Stimulated activated naive CD8-positive, alpha-beta T cell treated with anti-CD3 and anti-CD28 coated beads, Interleukin-15, Interleukin-2, amounts not matched to agents 100 ng/mL and 50 ng/mL, for 24 hours (primary cell): Measurements from ENCODE around the gene TRIM9.
"Not testable (repeated sequence)": the region's sequence is repeated elsewhere in the genome, so short reads cannot be mapped to it uniquely, and the experiment has no call there.

Experiments used
- H3K27ac Mint-ChIP-seq: one replicate; pipeline ENCODE4 v1.8.0; 2021; ENCODE audit warnings: mild to moderate bottlenecking, mixed read lengths
- H3K27me3 Mint-ChIP-seq: one replicate; pipeline ENCODE4 v1.8.0; 2021; ENCODE audit warnings: mixed read lengths
- H3K36me3 Mint-ChIP-seq: one replicate; pipeline ENCODE4 v1.8.0; 2021; ENCODE audit warnings: low read depth, mixed read lengths
- H3K4me1 Mint-ChIP-seq: one replicate; pipeline ENCODE4 v1.8.0; 2021; ENCODE audit warnings: low read depth, mixed read lengths
- H3K4me3 Mint-ChIP-seq: one replicate; pipeline ENCODE4 v1.8.0; 2021; ENCODE audit warnings: mild to moderate bottlenecking, mixed read lengths
- H3K9me3 Mint-ChIP-seq: one replicate; pipeline ENCODE4 v1.8.0; 2021; ENCODE audit warnings: mixed read lengths

The TRIM9 gene

DNA sequence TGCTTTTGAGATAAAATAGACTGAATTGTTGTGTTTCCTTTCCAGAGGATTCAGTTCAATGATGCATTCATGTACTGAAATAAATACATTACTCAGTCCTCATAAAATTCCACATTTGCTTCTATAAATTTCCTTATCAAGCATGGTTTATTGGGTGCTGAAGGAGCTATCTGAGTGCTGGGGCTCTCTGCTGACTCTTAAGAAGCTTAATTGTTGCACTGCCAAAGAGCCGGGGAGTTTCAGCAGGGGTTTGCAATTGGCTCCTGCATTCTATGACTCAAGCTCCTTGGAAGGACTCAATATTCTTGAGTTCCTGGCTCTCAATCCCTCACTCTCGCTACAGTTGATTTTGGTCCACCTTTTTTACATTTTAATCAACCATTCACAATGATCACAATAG is 80.8 kb downstream of the TRIM9 start:
- no peaks in the 10 kb centered on the region for H3K4me1 Mint-ChIP-seq
- no peaks in the 10 kb centered on the region for H3K27me3 Mint-ChIP-seq
- no peak overlapping the region for H3K27ac Mint-ChIP-seq
- H3K9me3 Mint-ChIP-seq: no peaks in the 10 kb centered on the region
- no peaks in the 10 kb centered on the region for H3K36me3 Mint-ChIP-seq
- H3K4me3 Mint-ChIP-seq: no peak overlapping the region

DNA sequence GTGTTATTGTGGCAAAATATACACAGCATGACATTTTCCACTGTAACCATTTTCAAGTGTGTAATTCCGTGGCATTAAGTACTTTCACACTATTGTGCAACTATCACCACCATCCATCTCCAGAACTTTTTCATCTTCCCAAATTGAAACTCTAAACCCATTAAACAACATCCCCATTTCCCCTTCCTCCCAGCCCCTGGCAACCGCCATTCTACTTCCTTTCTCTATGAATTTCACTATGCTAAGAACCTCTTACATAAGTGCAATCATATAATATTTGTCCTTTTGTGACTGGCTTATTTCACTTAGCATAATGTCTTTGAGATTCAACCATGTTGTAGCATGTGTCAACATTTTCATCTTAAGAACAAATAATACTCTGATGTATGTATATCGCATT is 82.8 kb downstream of the TRIM9 start:
- H3K27me3 Mint-ChIP-seq: no peaks in the 10 kb centered on the region
- no peak overlapping the region for H3K27ac Mint-ChIP-seq
- H3K36me3 Mint-ChIP-seq: no peaks in the 10 kb centered on the region
- peaks cover 7% of the 10 kb centered on the region for H3K4me1 Mint-ChIP-seq
- no peaks in the 10 kb centered on the region for H3K9me3 Mint-ChIP-seq
- H3K4me3 Mint-ChIP-seq: no peak overlapping the region

DNA sequence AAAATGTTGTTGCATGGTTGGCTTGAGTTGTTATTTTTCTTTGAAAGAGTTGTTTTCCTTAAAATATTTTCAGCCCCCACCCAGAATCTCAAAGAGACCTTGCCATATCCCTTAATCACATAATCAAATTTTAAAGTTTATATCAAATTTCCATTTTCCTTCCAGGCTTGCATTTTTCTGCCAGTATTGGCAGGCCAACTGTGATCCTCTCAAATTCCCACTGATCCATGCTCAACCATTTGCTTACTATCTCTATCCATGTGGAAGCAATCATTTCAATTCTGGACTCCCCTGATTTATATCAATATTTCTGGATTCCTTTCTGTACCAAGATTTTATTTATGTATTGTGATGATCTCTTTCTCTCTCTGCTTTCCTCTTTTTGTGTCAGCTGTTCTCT is 86.5 kb downstream of the TRIM9 start:
- H3K27me3 Mint-ChIP-seq: no peaks in the 10 kb centered on the region
- peaks cover 18% of the 10 kb centered on the region for H3K4me1 Mint-ChIP-seq
- no peak overlapping the region for H3K4me3 Mint-ChIP-seq
- H3K27ac Mint-ChIP-seq: no peak overlapping the region
- H3K9me3 Mint-ChIP-seq: no peaks in the 10 kb centered on the region
- no peaks in the 10 kb centered on the region for H3K36me3 Mint-ChIP-seq

DNA sequence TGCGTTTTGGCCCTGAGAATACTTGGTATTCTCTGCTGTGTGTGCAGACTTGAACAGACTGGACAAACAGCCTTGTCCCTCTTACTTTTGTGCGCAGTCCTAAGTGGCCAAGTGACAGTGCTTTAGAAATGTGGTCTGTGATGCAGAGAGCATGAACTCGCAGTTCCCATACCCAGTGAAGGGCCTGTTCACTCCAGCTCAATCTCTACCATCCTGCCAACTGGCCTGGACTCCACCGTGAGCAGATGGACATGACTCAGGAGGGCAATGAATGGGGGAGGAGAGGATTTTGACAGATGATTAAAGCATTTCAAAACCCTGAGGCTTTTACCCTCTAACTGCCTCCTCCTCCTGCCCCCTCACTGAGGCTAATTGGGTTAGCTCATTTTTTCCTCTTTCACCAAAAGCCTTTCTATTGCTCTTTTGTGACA is 88.1 kb downstream of the TRIM9 start:
- H3K27ac Mint-ChIP-seq: peak overlapping the region; percentile 37
- H3K36me3 Mint-ChIP-seq: no peaks in the 10 kb centered on the region
- no peaks in the 10 kb centered on the region for H3K27me3 Mint-ChIP-seq
- H3K4me3 Mint-ChIP-seq: no peak overlapping the region
- no peaks in the 10 kb centered on the region for H3K9me3 Mint-ChIP-seq
- peaks cover 18% of the 10 kb centered on the region for H3K4me1 Mint-ChIP-seq

DNA sequence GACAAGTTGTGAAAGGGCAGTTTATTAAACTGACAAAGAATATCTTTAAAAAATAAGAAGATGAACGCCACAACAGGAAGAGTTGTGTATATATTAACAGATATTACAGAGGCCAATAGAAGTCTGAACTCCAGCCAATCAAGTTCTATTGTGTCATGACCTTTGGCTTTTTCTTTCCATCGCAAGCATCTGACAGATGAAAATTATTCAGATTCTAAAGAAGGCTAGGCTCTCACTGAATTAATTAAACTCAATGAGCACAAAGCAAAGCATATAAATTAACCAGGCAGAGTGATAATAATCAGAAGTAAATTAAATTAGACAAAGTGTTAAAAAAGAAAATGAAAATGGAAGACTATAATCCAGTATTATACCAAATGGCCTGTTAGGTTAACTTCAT is 88.6 kb downstream of the TRIM9 start:
- no peaks in the 10 kb centered on the region for H3K9me3 Mint-ChIP-seq
- H3K27ac Mint-ChIP-seq: peak overlapping the region; percentile 37
- no peaks in the 10 kb centered on the region for H3K36me3 Mint-ChIP-seq
- H3K27me3 Mint-ChIP-seq: no peaks in the 10 kb centered on the region
- no peak overlapping the region for H3K4me3 Mint-ChIP-seq
- H3K4me1 Mint-ChIP-seq: peaks cover 18% of the 10 kb centered on the region

DNA sequence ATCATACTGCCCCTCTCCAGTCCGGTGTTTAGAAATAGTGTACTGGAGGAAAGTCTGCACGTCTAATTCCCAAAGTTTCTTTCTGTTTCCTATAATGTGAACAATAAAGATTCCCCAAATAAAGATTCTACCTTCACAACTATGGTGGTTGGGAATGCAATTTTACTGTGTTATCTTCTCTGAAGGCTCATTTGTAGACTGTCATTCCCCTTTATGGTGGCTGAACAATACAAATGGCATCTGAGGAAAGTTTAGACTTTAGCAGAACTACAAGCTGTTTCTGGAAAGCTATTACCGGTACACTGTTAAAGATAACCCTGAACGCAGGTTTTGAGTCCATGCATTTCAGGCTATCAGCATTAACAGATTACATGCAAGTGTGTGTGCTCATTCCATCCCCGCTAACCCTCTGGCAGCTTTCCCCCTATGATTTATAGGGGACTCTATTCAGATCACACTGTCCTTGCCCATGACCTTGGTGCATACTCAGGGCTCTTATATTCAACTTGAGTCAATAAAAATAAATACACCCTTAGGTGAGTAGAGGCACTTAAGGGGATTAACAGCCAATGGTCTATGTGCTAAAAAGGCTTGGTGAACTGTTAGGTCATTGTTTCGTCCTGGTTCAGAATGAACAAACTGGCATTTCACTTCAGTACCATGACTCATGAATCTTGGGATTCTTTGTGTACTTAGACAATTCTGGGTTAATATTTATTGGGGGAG is 89.9 kb downstream of the TRIM9 start:
- H3K4me3 Mint-ChIP-seq: no peak overlapping the region
- H3K9me3 Mint-ChIP-seq: no peaks in the 10 kb centered on the region

DNA sequence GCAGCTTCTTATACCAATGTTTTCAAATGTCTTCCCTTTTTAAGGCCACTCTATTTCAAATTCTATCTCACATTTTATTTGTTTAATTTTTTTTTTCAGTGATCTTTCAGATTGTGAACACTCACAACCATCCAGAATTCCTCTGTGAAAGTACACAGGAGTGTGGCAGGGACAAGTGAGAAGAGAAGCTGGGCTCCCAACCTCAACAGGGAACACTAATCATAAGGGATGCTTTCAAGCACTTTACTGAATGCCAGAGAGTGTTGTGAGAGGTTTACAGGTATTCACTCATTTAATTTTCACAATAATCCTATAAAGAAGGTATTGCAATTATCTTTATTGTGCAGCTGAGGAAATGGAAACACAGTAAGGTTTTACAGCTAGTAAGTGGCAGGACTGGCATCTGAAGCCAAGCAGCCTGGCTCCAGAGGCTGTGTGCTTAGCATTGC is 90.5 kb downstream of the TRIM9 start:
- Mint-ChIP-seq H3K27me3 (no peaks in the 10 kb centered on the region), H3K4me3 (no peak overlapping the region), H3K27ac (no peak overlapping the region), H3K9me3 (no peaks in the 10 kb centered on the region), H3K4me1 (peaks cover 18% of the 10 kb centered on the region), H3K36me3 (no peaks in the 10 kb centered on the region)

More for the DNA sequence above, 89.9 kb downstream of the TRIM9 start:
- H3K27ac Mint-ChIP-seq: no peak overlapping the region
- no peaks in the 10 kb centered on the region for H3K36me3 Mint-ChIP-seq
- H3K27me3 Mint-ChIP-seq: no peaks in the 10 kb centered on the region
- peaks cover 18% of the 10 kb centered on the region for H3K4me1 Mint-ChIP-seq

DNA sequence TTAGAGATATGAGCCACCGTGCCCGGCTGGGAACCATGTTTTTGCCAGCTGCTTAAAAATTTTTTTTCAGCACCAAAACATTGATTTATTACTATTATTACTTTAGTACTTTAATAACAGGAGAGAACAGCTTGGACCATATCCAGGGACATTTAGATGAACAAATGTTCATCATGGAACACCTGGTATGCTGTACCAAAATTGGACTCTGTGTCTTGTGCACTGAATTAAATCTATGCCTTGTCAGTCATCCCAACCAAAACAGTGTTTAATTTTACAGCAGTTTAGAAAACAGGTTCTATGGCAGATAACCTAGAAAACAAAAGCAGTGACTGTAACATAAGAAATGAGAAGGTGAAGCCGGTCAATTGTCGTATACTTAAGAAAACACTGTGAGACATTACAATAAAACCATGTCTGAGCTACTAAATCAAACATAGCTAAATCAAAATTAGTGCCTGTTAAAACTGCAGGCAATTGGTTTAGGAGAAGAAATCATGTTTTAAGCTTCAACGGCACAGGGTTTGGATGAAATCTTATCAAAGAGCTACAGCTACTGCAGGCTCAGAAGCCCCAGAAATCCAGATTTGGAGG is 92.4 kb downstream of the TRIM9 start:
- no peak overlapping the region for H3K27ac Mint-ChIP-seq
- H3K27me3 Mint-ChIP-seq: no peaks in the 10 kb centered on the region
- no peak overlapping the region for H3K4me3 Mint-ChIP-seq
- no peaks in the 10 kb centered on the region for H3K36me3 Mint-ChIP-seq
- peaks cover 15% of the 10 kb centered on the region for H3K4me1 Mint-ChIP-seq
- no peaks in the 10 kb centered on the region for H3K9me3 Mint-ChIP-seq

DNA sequence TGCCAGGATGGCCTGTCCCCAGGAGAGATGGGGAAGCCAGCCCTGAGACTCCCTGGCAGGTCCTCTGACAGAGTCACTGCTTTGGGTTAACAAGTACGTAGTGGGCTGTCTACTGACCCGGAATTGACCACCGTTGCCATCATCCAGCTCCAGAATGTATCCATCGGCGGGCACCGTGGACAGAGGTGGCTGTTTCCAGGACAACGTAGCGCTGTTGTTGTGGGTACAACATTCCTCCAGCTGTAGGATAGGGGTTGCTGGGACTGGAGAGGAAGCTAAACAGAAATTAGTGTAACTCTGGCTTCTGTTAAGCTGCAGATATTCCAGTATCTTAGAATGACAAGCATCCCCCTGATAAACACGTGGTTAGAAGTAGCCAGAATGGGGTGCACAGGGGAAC is 94.3 kb downstream of the TRIM9 start:
- H3K27ac Mint-ChIP-seq: no peak overlapping the region
- no peak overlapping the region for H3K4me3 Mint-ChIP-seq
- H3K9me3 Mint-ChIP-seq: no peaks in the 10 kb centered on the region
- H3K36me3 Mint-ChIP-seq: no peaks in the 10 kb centered on the region
- no peaks in the 10 kb centered on the region for H3K27me3 Mint-ChIP-seq
- H3K4me1 Mint-ChIP-seq: no peaks in the 10 kb centered on the region

DNA sequence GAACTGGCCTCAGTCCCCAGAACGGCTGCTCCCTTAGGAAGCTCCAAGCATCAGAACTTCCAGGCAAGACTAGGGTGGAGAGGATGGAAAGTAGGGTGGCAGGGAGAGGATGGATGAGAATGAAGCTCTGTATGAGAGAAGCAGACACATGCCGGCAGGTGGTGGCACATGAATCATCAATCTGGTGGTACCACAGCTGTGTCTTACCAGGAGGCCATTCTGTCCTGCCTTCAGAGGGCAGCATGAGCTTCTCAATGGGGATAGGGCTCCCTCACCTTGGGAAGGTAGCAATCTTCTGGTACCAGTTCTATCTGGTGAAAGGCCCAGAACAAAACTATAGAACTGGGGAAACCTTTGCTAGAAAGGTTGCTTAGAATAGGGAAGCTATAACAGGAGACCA is 95.2 kb downstream of the TRIM9 start:
- Mint-ChIP-seq H3K27ac (no peak overlapping the region), H3K9me3 (no peaks in the 10 kb centered on the region), H3K4me3 (no peak overlapping the region), H3K27me3 (no peaks in the 10 kb centered on the region), H3K36me3 (no peaks in the 10 kb centered on the region), H3K4me1 (no peaks in the 10 kb centered on the region)

DNA sequence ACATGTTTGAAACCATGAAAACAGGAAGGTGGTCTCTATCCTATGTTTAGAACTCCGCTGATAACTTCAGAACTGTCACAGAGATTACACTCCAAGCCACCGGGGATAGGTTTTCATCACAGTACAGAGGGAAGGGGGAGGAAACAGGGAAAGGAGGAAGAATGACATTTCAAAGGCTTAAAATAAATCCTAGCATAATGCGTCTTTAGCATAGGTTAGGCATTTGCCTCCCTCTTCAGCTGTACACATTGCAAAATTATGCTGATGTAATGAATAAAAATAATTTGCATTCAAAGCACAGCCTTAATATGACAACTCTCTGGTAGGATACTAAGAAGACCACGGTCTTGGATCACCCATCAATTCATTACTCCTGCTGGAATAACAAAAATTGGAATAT is 96.3 kb downstream of the TRIM9 start:
- no peaks in the 10 kb centered on the region for H3K36me3 Mint-ChIP-seq
- no peaks in the 10 kb centered on the region for H3K9me3 Mint-ChIP-seq
- no peak overlapping the region for H3K4me3 Mint-ChIP-seq
- no peaks in the 10 kb centered on the region for H3K4me1 Mint-ChIP-seq
- H3K27ac Mint-ChIP-seq: no peak overlapping the region
- no peaks in the 10 kb centered on the region for H3K27me3 Mint-ChIP-seq

DNA sequence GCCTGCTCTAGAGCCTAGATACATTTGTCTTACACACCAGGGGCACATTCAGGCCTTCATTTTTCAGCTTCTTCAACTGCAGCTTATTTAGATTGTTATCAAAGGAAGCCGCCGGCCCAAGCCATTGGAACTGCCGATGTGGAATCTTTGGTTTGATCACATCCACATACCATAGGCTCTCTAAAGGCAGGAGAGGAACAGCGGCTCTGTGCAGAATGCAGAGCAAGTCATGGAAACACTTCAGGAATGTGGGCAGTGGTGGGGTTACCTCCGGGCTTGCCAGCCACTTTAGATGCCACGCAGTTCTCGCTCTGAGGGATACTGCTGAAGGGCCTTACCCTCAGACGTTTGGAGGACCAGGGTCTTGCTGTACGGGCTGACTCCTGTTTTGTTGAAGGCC is 97.2 kb downstream of the TRIM9 start:
- H3K27me3 Mint-ChIP-seq: no peaks in the 10 kb centered on the region
- H3K4me3 Mint-ChIP-seq: no peak overlapping the region
- no peaks in the 10 kb centered on the region for H3K36me3 Mint-ChIP-seq
- no peaks in the 10 kb centered on the region for H3K4me1 Mint-ChIP-seq
- no peak overlapping the region for H3K27ac Mint-ChIP-seq
- H3K9me3 Mint-ChIP-seq: no peaks in the 10 kb centered on the region

DNA sequence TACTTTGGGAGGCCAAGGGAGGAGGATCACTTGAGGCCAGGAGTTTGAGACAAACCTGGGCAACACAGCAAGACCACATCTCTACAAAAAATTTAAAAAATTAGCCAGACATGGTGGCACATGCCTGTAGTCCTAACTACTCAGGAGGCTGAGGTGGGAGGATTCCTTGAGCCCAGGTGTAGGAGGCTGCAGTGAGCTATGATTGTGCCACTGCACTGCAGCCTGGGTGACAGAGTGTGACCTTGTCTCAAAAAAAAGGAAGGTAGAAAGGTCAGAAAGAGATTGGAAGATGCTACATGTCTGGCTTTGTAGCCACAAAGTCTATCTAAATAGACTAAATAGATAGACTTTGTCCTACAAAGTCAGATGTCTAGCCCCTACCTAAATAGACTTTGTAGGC is 100.7 kb downstream of the TRIM9 start:
- H3K27me3 Mint-ChIP-seq, H3K4me3 Mint-ChIP-seq, H3K27ac Mint-ChIP-seq, H3K36me3 Mint-ChIP-seq, H3K4me1 Mint-ChIP-seq, H3K9me3 Mint-ChIP-seq: not testable (repeated sequence)

DNA sequence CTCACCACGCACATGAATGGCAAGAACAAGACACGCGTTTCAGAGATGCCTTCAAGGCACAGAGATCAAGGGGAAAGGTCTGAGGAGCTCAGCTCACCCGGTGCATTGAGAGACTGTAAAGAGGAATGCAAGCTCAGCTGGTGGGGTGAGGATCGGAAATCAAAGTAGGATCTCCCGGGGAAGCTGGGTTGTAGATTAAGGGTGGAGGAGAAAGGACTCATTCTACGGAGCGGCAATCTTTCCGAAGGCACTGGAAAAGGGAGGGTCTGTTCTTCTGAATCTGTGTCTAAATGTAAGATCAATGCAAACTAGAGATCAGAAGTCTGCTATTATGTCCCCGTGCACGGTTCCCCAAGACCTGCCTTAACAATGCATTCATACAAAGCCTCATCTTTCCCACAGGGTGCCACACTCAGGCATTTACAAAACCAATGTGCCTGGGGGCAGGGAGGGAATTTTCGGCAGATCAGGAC is 109.0 kb downstream of the TRIM9 start:
- no peak overlapping the region for H3K27ac Mint-ChIP-seq
- no peaks in the 10 kb centered on the region for H3K4me1 Mint-ChIP-seq
- H3K36me3 Mint-ChIP-seq: no peaks in the 10 kb centered on the region
- H3K9me3 Mint-ChIP-seq: no peaks in the 10 kb centered on the region
- H3K4me3 Mint-ChIP-seq: no peak overlapping the region
- no peaks in the 10 kb centered on the region for H3K27me3 Mint-ChIP-seq

DNA sequence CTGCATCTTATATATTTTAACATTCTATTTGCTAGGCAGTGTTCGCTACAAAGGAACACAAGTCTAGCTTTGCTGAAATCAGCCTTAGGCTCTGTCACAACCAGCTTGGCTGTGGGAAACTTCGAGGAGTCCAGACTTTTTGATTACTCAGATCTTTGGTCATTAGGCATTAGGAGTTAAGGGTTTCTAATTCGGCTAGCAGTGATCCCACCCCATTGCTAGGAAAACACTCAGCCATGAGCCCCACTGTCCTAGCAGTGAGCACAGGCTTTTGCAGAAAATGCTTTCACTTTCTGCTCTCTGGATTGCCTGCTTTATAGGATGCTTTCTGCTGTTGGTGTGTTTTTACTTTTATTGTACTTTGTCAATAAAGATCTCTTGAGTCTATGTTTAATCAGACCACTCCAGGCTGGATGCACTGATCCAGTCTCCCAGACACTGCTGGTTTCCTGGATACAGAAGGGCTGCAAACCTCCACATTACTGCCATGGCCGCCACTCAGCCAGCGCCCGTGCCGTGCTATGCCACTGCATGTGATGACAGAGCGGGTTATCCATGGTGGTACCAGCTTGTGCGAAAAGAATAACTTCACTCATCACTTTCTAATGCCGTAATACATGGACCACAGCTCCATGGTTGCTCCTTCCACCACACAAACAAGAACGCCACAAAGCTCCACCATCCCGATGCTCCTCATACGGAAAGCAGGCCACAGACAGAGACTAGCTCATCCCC is 109.6 kb downstream of the TRIM9 start:
- Mint-ChIP-seq H3K4me3 (no peak overlapping the region), H3K9me3 (no peaks in the 10 kb centered on the region), H3K36me3 (no peaks in the 10 kb centered on the region), H3K27ac (no peak overlapping the region), H3K4me1 (no peaks in the 10 kb centered on the region), H3K27me3 (no peaks in the 10 kb centered on the region)
